Measurements from ENCODE around the gene MNX1.
A peak's percentile ranks its signal among the peaks of the same experiment; 100 is the strongest.

MNX1 gene

GRCh38 chr7:157010588-157011332 lies at the start of gene MNX1:
Gene MNX1 (minus strand): TSS chr7:157010663. CDS start chr7:157010350, 313 bp downstream.
- Mint-ChIP-seq H3K4me3 (peak within 1 kb of the TSS; percentile 49), H3K9me3 (no peaks in the 10 kb centered on the region), H3K36me3 (no peaks in the 10 kb centered on the region), H3K4me1 (peaks cover 9% of the 10 kb centered on the region), H3K27ac (no peak within 1 kb of the TSS)
- DNase-seq (ENCODE audit: low spot score in 2 of 2) (peak in 1 of 2 donors; percentile 61), ATAC-seq (peak; percentile 69)

GRCh38 chr7:157059534-157059933 lies 49.1 kb upstream of the MNX1 start:
- H3K27ac Mint-ChIP-seq, result no peak overlapping the region
- ATAC-seq, result no peak

GRCh38 chr7:157058701-157059100 lies 48.2 kb upstream of the MNX1 start:
- Mint-ChIP-seq H3K9me3 (peaks cover 5% of the 10 kb centered on the region), H3K4me3 (no peak overlapping the region), H3K36me3 (no peaks in the 10 kb centered on the region), H3K4me1 (no peaks in the 10 kb centered on the region), H3K27ac (no peak overlapping the region)
- no peak for DNase-seq (ENCODE audit: low spot score in 2 of 2)
- no peak for ATAC-seq

More at GRCh38 chr7:157059534-157059933, 49.1 kb upstream of the MNX1 start:
- H3K9me3 Mint-ChIP-seq, result peaks cover 5% of the 10 kb centered on the region
- H3K36me3 Mint-ChIP-seq, result no peaks in the 10 kb centered on the region
- no peak for DNase-seq (ENCODE audit: low spot score in 2 of 2)
- H3K4me3 Mint-ChIP-seq, result no peak overlapping the region
- no peaks in the 10 kb centered on the region for H3K4me1 Mint-ChIP-seq

- H3K4me3 Mint-ChIP-seq, result no peak overlapping the region
- peaks cover 5% of the 10 kb centered on the region for H3K9me3 Mint-ChIP-seq
- no peaks in the 10 kb centered on the region for H3K36me3 Mint-ChIP-seq
- ATAC-seq (no peak), DNase-seq (ENCODE audit: low spot score in 2 of 2) (no peak)
- H3K27ac Mint-ChIP-seq, result no peak overlapping the region
- H3K4me1 Mint-ChIP-seq, result no peaks in the 10 kb centered on the region
These were observed 47.6 kb upstream of the MNX1 start for GRCh38 chr7:157058068-157058467.

GRCh38 chr7:157056957-157057902 lies 46.8 kb upstream of the MNX1 start:
- no peak for DNase-seq (ENCODE audit: low spot score in 2 of 2)
- H3K4me3 Mint-ChIP-seq, result no peak overlapping the region
- H3K36me3 Mint-ChIP-seq, result no peaks in the 10 kb centered on the region
- no peak for ATAC-seq
- H3K9me3 Mint-ChIP-seq, result peaks cover 5% of the 10 kb centered on the region
- no peaks in the 10 kb centered on the region for H3K4me1 Mint-ChIP-seq
- no peak overlapping the region for H3K27ac Mint-ChIP-seq

GRCh38 chr7:157056246-157056645 lies 45.8 kb upstream of the MNX1 start:
- DNase-seq (ENCODE audit: low spot score in 2 of 2), result no peak
- no peak overlapping the region for H3K27ac Mint-ChIP-seq
- no peaks in the 10 kb centered on the region for H3K9me3 Mint-ChIP-seq
- no peaks in the 10 kb centered on the region for H3K36me3 Mint-ChIP-seq
- no peaks in the 10 kb centered on the region for H3K4me1 Mint-ChIP-seq
- ATAC-seq, result no peak
- H3K4me3 Mint-ChIP-seq, result no peak overlapping the region

- DNase-seq (ENCODE audit: low spot score in 2 of 2) (no peak), ATAC-seq (no peak)
- H3K4me1 Mint-ChIP-seq, result no peaks in the 10 kb centered on the region
- no peak overlapping the region for H3K27ac Mint-ChIP-seq
- H3K36me3 Mint-ChIP-seq, result no peaks in the 10 kb centered on the region
- no peak overlapping the region for H3K4me3 Mint-ChIP-seq
- no peaks in the 10 kb centered on the region for H3K9me3 Mint-ChIP-seq
These were observed 44.5 kb upstream of the MNX1 start for GRCh38 chr7:157054927-157055326.

- H3K9me3 Mint-ChIP-seq, result no peaks in the 10 kb centered on the region
- no peaks in the 10 kb centered on the region for H3K36me3 Mint-ChIP-seq
- H3K4me1 Mint-ChIP-seq, result no peaks in the 10 kb centered on the region
- no peak for DNase-seq (ENCODE audit: low spot score in 2 of 2)
- H3K27ac Mint-ChIP-seq, result no peak overlapping the region
- H3K4me3 Mint-ChIP-seq, result no peak overlapping the region
- no peak for ATAC-seq
These were observed 42.7 kb upstream of the MNX1 start for GRCh38 chr7:157053118-157053517.

GRCh38 chr7:157047148-157047547 lies 36.7 kb upstream of the MNX1 start:
- no peak overlapping the region for H3K27ac Mint-ChIP-seq
- no peaks in the 10 kb centered on the region for H3K4me1 Mint-ChIP-seq
- DNase-seq (ENCODE audit: low spot score in 2 of 2), result no peak
- H3K36me3 Mint-ChIP-seq, result no peaks in the 10 kb centered on the region
- ATAC-seq, result no peak
- H3K4me3 Mint-ChIP-seq, result no peak overlapping the region
- H3K9me3 Mint-ChIP-seq, result no peaks in the 10 kb centered on the region

- no peak overlapping the region for H3K27ac Mint-ChIP-seq
- no peaks in the 10 kb centered on the region for H3K4me1 Mint-ChIP-seq
- H3K9me3 Mint-ChIP-seq, result no peaks in the 10 kb centered on the region
- no peak for ATAC-seq
- H3K36me3 Mint-ChIP-seq, result no peaks in the 10 kb centered on the region
- H3K4me3 Mint-ChIP-seq, result no peak overlapping the region
- DNase-seq (ENCODE audit: low spot score in 2 of 2), result no peak
These were observed 36.2 kb upstream of the MNX1 start for GRCh38 chr7:157046681-157047080.

- Mint-ChIP-seq H3K27ac (no peak overlapping the region), H3K36me3 (no peaks in the 10 kb centered on the region), H3K4me1 (no peaks in the 10 kb centered on the region), H3K4me3 (no peak overlapping the region), H3K9me3 (no peaks in the 10 kb centered on the region)
- DNase-seq (ENCODE audit: low spot score in 2 of 2) (no peak), ATAC-seq (peak; percentile 21)
These were observed 34.6 kb upstream of the MNX1 start for GRCh38 chr7:157044943-157045660.

- ATAC-seq (no peak), DNase-seq (ENCODE audit: low spot score in 2 of 2) (no peak)
- Mint-ChIP-seq H3K9me3 (no peaks in the 10 kb centered on the region), H3K36me3 (no peaks in the 10 kb centered on the region), H3K27ac (no peak overlapping the region), H3K4me3 (no peak overlapping the region), H3K4me1 (no peaks in the 10 kb centered on the region)
These were observed 33.8 kb upstream of the MNX1 start for GRCh38 chr7:157044147-157044687.

- Mint-ChIP-seq H3K27ac (no peak overlapping the region), H3K4me1 (no peaks in the 10 kb centered on the region), H3K9me3 (no peaks in the 10 kb centered on the region), H3K4me3 (no peak overlapping the region), H3K36me3 (no peaks in the 10 kb centered on the region)
- DNase-seq (ENCODE audit: low spot score in 2 of 2), result no peak
- ATAC-seq, result no peak
These were observed 33.3 kb upstream of the MNX1 start for GRCh38 chr7:157043745-157044144.

GRCh38 chr7:157041514-157042277 lies 31.2 kb upstream of the MNX1 start:
- Mint-ChIP-seq H3K4me1 (no peaks in the 10 kb centered on the region), H3K27ac (no peak overlapping the region), H3K36me3 (no peaks in the 10 kb centered on the region)

More at GRCh38 chr7:157041514-157042277, 31.2 kb upstream of the MNX1 start:
- Mint-ChIP-seq H3K9me3 (no peaks in the 10 kb centered on the region), H3K4me3 (no peak overlapping the region)
- ATAC-seq (no peak), DNase-seq (ENCODE audit: low spot score in 2 of 2) (no peak)
